Gastrocnemius medialis (tissue), 4 donors: Measurements from ENCODE around the gene ASB13. TPM values are rescaled to one million over a fixed set of nuclear protein-coding genes. Genes with fewer than 3 reads are reported as not detected.
A peak's percentile ranks its signal among the peaks of the same experiment; 100 is the strongest.

Experiments used
- ATAC-seq, 2 donors: fragments of 150-250 bp; one replicate each; pipeline ENCODE4 v1.9.1; 2016
- DNase-seq, 2 donors: peaks; one replicate each; pipeline ENCODE4 v3.0.0-alpha.2; 2019
- H3K27ac ChIP-seq, 4 donors: fragments of 200-600 bp; sonication (generic); 1 replicate in 1 of 4; 2 replicates in 3 of 4; pipeline ENCODE4 v1.5.1; 2016 to 2018; ENCODE audit warnings: mild to moderate bottlenecking in 2 of 4, moderate library complexity in 1 of 4
- H3K27me3 ChIP-seq, 3 donors: fragments of 200-600 bp; sonication (generic) in 2 of 3; 1 replicate in 1 of 3; 2 replicates in 2 of 3; pipeline versions ENCODE4 v1.5.1 to v1.6.0; 2016 to 2019; ENCODE audit warnings: mild to moderate bottlenecking in 1 of 3, moderate library complexity in 1 of 3
- H3K36me3 ChIP-seq, 2 donors: fragments of 200-600 bp; sonication (generic) in 1 of 2; one replicate each; pipeline ENCODE4 v1.5.1; 2017 to 2018
- H3K4me1 ChIP-seq, 2 donors: fragments of 200-600 bp; sonication (generic) in 1 of 2; one replicate each; pipeline ENCODE4 v1.5.1; 2016 to 2017; ENCODE audit warnings: mild to moderate bottlenecking in 2 of 2
- H3K4me3 ChIP-seq, 4 donors: fragments of 200-600 bp; sonication (generic) in 3 of 4; 1 replicate in 1 of 4; 2 replicates in 3 of 4; pipeline ENCODE4 v1.5.1; 2016 to 2019; ENCODE audit warnings: mild to moderate bottlenecking in 2 of 4
- H3K9me3 ChIP-seq, 3 donors: fragments of 200-600 bp; sonication (generic) in 2 of 3; 1 replicate in 1 of 3; 2 replicates in 2 of 3; pipeline ENCODE4 v1.5.1; 2016 to 2019
- CTCF ChIP-seq, 5 experiments: fragments of 450-650 bp in 3 of 5; fragments of 200-600 bp in 2 of 5; sonication (generic) in 2 of 5; IDR thresholded peaks in 4 of 5; conservative IDR thresholded peaks in 1 of 5; 1 replicate in 4 of 5; 2 replicates in 1 of 5; pipeline ENCODE4 v1.5.1; 2016 to 2019; ENCODE audit warnings: antibody characterized with exemption in 5 of 5, mild to moderate bottlenecking in 3 of 5, moderate library complexity in 3 of 5
- POLR2A ChIP-seq, 2 donors: fragments of 450-650 bp; IDR thresholded peaks; one replicate each; pipeline ENCODE4 v1.6.1; 2017; ENCODE audit warnings: antibody characterized with exemption in 2 of 2, mild to moderate bottlenecking in 2 of 2, moderate library complexity in 2 of 2
- in situ Hi-C, 4 donors: fragments of 200-750 bp; cut with MboI; loops; one replicate each; pipeline versions ENCODE4 v1.15.0 to v1.8.0; 2017; ENCODE audit warnings: low sequenced_read_pairs in 4 of 4
- intact Hi-C: fragments of 100-400 bp; cut with DNase I; formaldehyde crosslinking; loops from one replicate; pipeline ENCODE4 v1.15.1; 2023; ENCODE audit warnings: low total_unique reads
- total RNA-seq, 4 donors: library from RNA; depleted of rRNA; stranded (reverse); fragments of >200 nt; gene quantifications; one replicate each; pipeline versions ENCODE4 v1.1.0 to v1.2.3, GENCODE V29; 2016

The ASB13 gene
- total RNA-seq, 4 donors from 2014 or later: 9.6 to 20.0 (median 14.9) TPM

GRCh38 chr10:5684971-5685763, 18.8 kb upstream of the ASB13 start:
- intact Hi-C loops: loop anchor here (1.0 to 10.0 kb wide), 6 partner anchors 19 to 900 kb away; partner anchors contain the start of genes ANKRD16, ASB13, GDI2 and PRKCQ
- in situ Hi-C loops: loop anchor here (10.0 to 25.0 kb wide), 2 partner anchors 177 to 190 kb away; no protein-coding TSS in a partner anchor
- no peaks in the 10 kb centered on the region for H3K9me3 ChIP-seq
- peak; percentile 53 to 56 for ATAC-seq
- H3K27ac ChIP-seq: peak overlapping the region; percentile 88 to 96 (median 92)
- peaks cover 19 to 24% of the 10 kb centered on the region in 2 donors for H3K4me1 ChIP-seq
- H3K27me3 ChIP-seq: no peaks in the 10 kb centered on the region
- TF ChIP-seq CTCF (IDR thresholded peaks at IDR 0.05 in 4 of 5, conservative IDR thresholded peaks at IDR 0.05 in 1 of 5) (peak in 4 of 5 experiments; percentile 9 to 46 (median 22)), POLR2A (IDR thresholded peaks at IDR 0.05) (peak in 1 of 2 donors; percentile 35)
- H3K36me3 ChIP-seq: peaks cover 0 to 5% of the 10 kb centered on the region in 2 donors
- peak overlapping the region; percentile 72 to 98 (median 90) for H3K4me3 ChIP-seq
- peak; percentile 42 to 58 for DNase-seq

- H3K9me3 ChIP-seq: no peaks in the 10 kb centered on the region
- peaks cover 0 to 5% of the 10 kb centered on the region in 2 donors for H3K36me3 ChIP-seq
- intact Hi-C loops: loop anchor here (1.0 to 10.0 kb wide), 5 partner anchors 18 to 900 kb away; partner anchors contain the start of genes ANKRD16, ASB13, GDI2 and PRKCQ
- H3K27ac ChIP-seq: peak within 1 kb of the TSS; percentile 88 to 96 (median 92)
- H3K4me1 ChIP-seq: peaks cover 19 to 24% of the 10 kb centered on the region in 2 donors
- DNase-seq (peak; percentile 95 to 97), ATAC-seq (peak; percentile 95 to 96)
- H3K27me3 ChIP-seq: no peaks in the 10 kb centered on the region
- H3K4me3 ChIP-seq: peak within 1 kb of the TSS; percentile 72 to 98 (median 90)
- TF ChIP-seq CTCF (IDR thresholded peaks at IDR 0.05 in 4 of 5, conservative IDR thresholded peaks at IDR 0.05 in 1 of 5) (no peak), POLR2A (IDR thresholded peaks at IDR 0.05) (peak; percentile 76 to 79)
- in situ Hi-C loops: loop anchor here (10.0 to 25.0 kb wide), 2 partner anchors 178 to 190 kb away; no protein-coding TSS in a partner anchor
Measured at GRCh38 chr10:5684318-5684970, 18.0 kb upstream of the ASB13 start, which contains the start of gene TASOR2. Gene TASOR2 (plus strand): TSS chr10:5684838. CDS start chr10:5720643, 35,805 bp downstream.

GRCh38 chr10:5683065-5683464, 16.7 kb upstream of the ASB13 start:
- Histone ChIP-seq H3K4me1 (peaks cover 19 to 23% of the 10 kb centered on the region in 2 donors), H3K4me3 (no peak overlapping the region), H3K36me3 (no peaks in the 10 kb centered on the region), H3K9me3 (no peaks in the 10 kb centered on the region), H3K27me3 (no peaks in the 10 kb centered on the region), H3K27ac (no peak overlapping the region)
- TF ChIP-seq CTCF (IDR thresholded peaks at IDR 0.05 in 4 of 5, conservative IDR thresholded peaks at IDR 0.05 in 1 of 5) (no peak), POLR2A (IDR thresholded peaks at IDR 0.05) (no peak)
- ATAC-seq (no peak), DNase-seq (no peak)
- in situ Hi-C loops: loop anchor here (10.0 to 25.0 kb wide), 2 partner anchors 179 to 192 kb away; no protein-coding TSS in a partner anchor
- intact Hi-C loops: loop anchor here (5.0 to 10.0 kb wide), 2 partner anchors 204 to 902 kb away; partner anchors contain the start of genes ANKRD16 and PRKCQ

GRCh38 chr10:5681930-5682329, 15.5 kb upstream of the ASB13 start:
- ATAC-seq: no peak
- TF ChIP-seq POLR2A (IDR thresholded peaks at IDR 0.05): no peak
- TF ChIP-seq CTCF (IDR thresholded peaks at IDR 0.05 in 4 of 5, conservative IDR thresholded peaks at IDR 0.05 in 1 of 5): no peak
- H3K9me3 ChIP-seq: no peaks in the 10 kb centered on the region
- no peak overlapping the region for H3K4me3 ChIP-seq
- in situ Hi-C loops (loop anchor here (10.0 to 25.0 kb wide), 2 partner anchors 180 to 193 kb away; no protein-coding TSS in a partner anchor), intact Hi-C loops (loop anchor here (5.0 to 10.0 kb wide), 2 partner anchors 205 to 903 kb away; partner anchors contain the start of genes ANKRD16 and PRKCQ)
- H3K27ac ChIP-seq: no peak overlapping the region
- H3K36me3 ChIP-seq: no peaks in the 10 kb centered on the region
- DNase-seq: no peak
- H3K27me3 ChIP-seq: no peaks in the 10 kb centered on the region
- peaks cover 13 to 16% of the 10 kb centered on the region in 2 donors for H3K4me1 ChIP-seq
